ENCODE data around the gene DLX4. TPM values are rescaled to one million over a fixed set of nuclear protein-coding genes. Genes with fewer than 3 reads are reported as not detected.

The DLX4 gene
- total RNA-seq, 1 experiment from 2014 or later, result 2.5 TPM

DNA sequence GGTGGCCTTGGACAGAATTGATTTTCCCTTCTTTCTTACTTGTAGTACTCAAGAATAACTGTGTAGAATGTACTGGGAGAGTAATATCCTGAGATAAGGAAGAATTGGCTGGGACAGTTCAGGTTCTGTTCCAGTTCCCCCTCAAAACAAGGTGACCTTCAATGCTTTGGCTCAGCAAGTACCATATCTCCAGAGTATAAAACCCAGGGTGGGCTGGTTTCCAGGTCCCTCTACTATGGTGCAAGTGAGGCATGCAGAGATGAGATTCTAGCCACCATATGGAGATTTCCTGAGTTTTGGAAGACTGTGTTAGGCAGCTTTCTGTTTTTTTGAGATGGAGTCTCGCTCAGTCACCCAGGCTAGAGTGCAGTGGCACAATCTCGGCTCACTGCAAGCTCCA is 44.1 kb downstream of the DLX4 start:
- H4K20me1 ChIP-seq (ENCODE audit: control insufficient read depth, insufficient read depth, insufficient read length), result no peaks in the 10 kb centered on the region
- no peak overlapping the region for H4K91ac ChIP-seq (ENCODE audit: insufficient read length, low read depth, low read length)
- no peak overlapping the region for H3K9ac ChIP-seq (ENCODE audit: extremely low read depth, insufficient read length, low read length)
- H3K4ac ChIP-seq (ENCODE audit: low read depth, low read length), result no peak overlapping the region
- DNase-seq, result no peak
- no peaks in the 10 kb centered on the region for H3K79me1 ChIP-seq (ENCODE audit: insufficient read depth, low read depth, low read length, poor library complexity, severe bottlenecking)
- no peak overlapping the region for H3K4me2 ChIP-seq (ENCODE audit: insufficient read depth, insufficient read length, low read length)
- no peak overlapping the region for H3K56ac ChIP-seq (ENCODE audit: insufficient read length, low read depth, low read length)
- no peak overlapping the region for H2BK20ac ChIP-seq (ENCODE audit: low read depth, low read length, poor library complexity, severe bottlenecking)
- Mint-ChIP-seq H3K27ac (no peak overlapping the region), H3K9me3 (peaks cover 28% of the 10 kb centered on the region in 2 experiments), H3K36me3 (ENCODE audit: insufficient read depth in 1 of 3, low read depth in 3 of 3) (peaks cover 0 to 12% (median 0%) of the 10 kb centered on the region in 3 experiments; a peak in 3 of 7 replicates), H3K4me3 (no peak overlapping the region), H3K27me3 (ENCODE audit: low read depth) (peaks cover 52% of the 10 kb centered on the region), H3K4me1 (no peaks in the 10 kb centered on the region)
- no peak overlapping the region for H2BK15ac ChIP-seq (ENCODE audit: low read depth, low read length)
- H3K14ac ChIP-seq (ENCODE audit: insufficient read depth, low read length), result no peak overlapping the region
- H3K9me3 ChIP-seq (ENCODE audit: control insufficient read depth, low read depth, low read length), result peaks cover 18% of the 10 kb centered on the region
- no peak overlapping the region for H3K23ac ChIP-seq (ENCODE audit: insufficient read length, low read depth, low read length)
- no peak overlapping the region for H2BK5ac ChIP-seq (ENCODE audit: insufficient read length, low read length)
- H3K4me1 ChIP-seq (ENCODE audit: insufficient read depth, low read length), result no peaks in the 10 kb centered on the region
- no peak overlapping the region for H2BK120ac ChIP-seq (ENCODE audit: low read depth, low read length, poor library complexity, severe bottlenecking)
- H4K8ac ChIP-seq (replicated peaks; ENCODE audit: insufficient read length, low read depth, low read length), result no peak overlapping the region
- no peaks in the 10 kb centered on the region for H3K79me2 ChIP-seq (ENCODE audit: insufficient read depth, low read length)
- WGBS (ENCODE audit: extremely low coverage, insufficient read length, low lambda C conversion rate), result no CpG with 5 or more reads among the region's 2 CpGs
- no peak overlapping the region for H3K27ac ChIP-seq (ENCODE audit: insufficient read length, low read depth, low read length)
- H3T11ph ChIP-seq (ENCODE audit: low read length), result no peak overlapping the region
- no peaks in the 10 kb centered on the region for H3K27me3 ChIP-seq (ENCODE audit: insufficient read depth, low read length)
- H2BK12ac ChIP-seq (ENCODE audit: insufficient read length, low read depth, low read length), result no peak overlapping the region
- no peaks in the 10 kb centered on the region for H3K23me2 ChIP-seq (ENCODE audit: insufficient read length, low read depth, low read length, poor library complexity, severe bottlenecking)
- no peak overlapping the region for H2AK5ac ChIP-seq (ENCODE audit: insufficient read length, low read length)
- H3K18ac ChIP-seq (ENCODE audit: insufficient read length, low read depth, low read length), result no peak overlapping the region
- H4K5ac ChIP-seq (ENCODE audit: insufficient read length, low read depth, low read length), result no peak overlapping the region
- no peak overlapping the region for H2AFZ ChIP-seq (ENCODE audit: low read length)
- no peak for TF ChIP-seq CTCF (conservative IDR thresholded peaks at IDR 0.05)

All from H9 (cell line).